Peyer's patch (tissue), 4 donors: ENCODE results near the gene NCMAP.

Experiments
- CTCF ChIP-seq, 6 experiments: fragments of 450-650 bp in 4 of 6; fragments of 200-600 bp in 2 of 6; sonication (generic) in 1 of 6; IDR thresholded peaks; one replicate each; pipeline ENCODE4 v1.5.1; 2017 to 2019; ENCODE audit warnings: antibody characterized with exemption in 6 of 6, mild to moderate bottlenecking in 3 of 6, moderate library complexity in 1 of 6
- POLR2A ChIP-seq, 2 donors: fragments of 450-650 bp; IDR thresholded peaks; one replicate each; pipeline ENCODE4 v1.5.1; 2017; ENCODE audit warnings: antibody characterized with exemption in 2 of 2, mild to moderate bottlenecking in 2 of 2, moderate library complexity in 2 of 2

- TF ChIP-seq CTCF (IDR thresholded peaks at IDR 0.05): peak in 4 of 6 experiments; percentile 49 to 82 (median 73)
- TF ChIP-seq POLR2A (IDR thresholded peaks at IDR 0.05): no peak
These were observed 14.1 kb upstream of the NCMAP start for GRCh38 chr1:24541711-24542346.
